GM23338 (cell line): Measurements from ENCODE around the gene GLI3. TPM values are rescaled to one million over a fixed set of nuclear protein-coding genes. Genes with fewer than 3 reads are reported as not detected.

Experiments
- ATAC-seq: fragments of 200-7000 bp; cut with Tn5 transposase; 3 replicates; pipeline ENCODE4 v1.9.1; 2020
- DNase-seq: peaks from one replicate; pipeline ENCODE4 v3.0.0-alpha.2; 2015; ENCODE audit warnings: low spot score
- H2AFZ ChIP-seq: fragments of 200-600 bp; sonication (generic); 2 replicates; pipeline ENCODE4 v1.8.0; 2016; ENCODE audit warnings: antibody characterized with exemption, mild to moderate bottlenecking, moderate library complexity
- H3F3A ChIP-seq: fragments of 200-600 bp; sonication (generic); replicated peaks from 2 replicates; pipeline ENCODE4 v1.8.0; 2017; ENCODE audit warnings: antibody characterized with exemption, mixed run types, low read depth
- H3K27ac ChIP-seq: fragments of 200-600 bp; sonication (generic); 2 replicates; pipeline ENCODE4 v1.6.1; 2016; ENCODE audit warnings: low read depth
- H3K27me3 ChIP-seq: fragments of 200-600 bp; sonication (generic); 2 replicates; pipeline ENCODE4 v1.8.0; 2016; ENCODE audit warnings: mild to moderate bottlenecking, mixed run types, moderate library complexity; ENCODE audit not compliant: insufficient read depth
- H3K36me3 ChIP-seq: fragments of 200-600 bp; sonication (generic); 2 replicates; pipeline ENCODE4 v1.8.0; 2016; ENCODE audit warnings: mild to moderate bottlenecking; ENCODE audit not compliant: insufficient read depth
- H3K4me1 ChIP-seq: fragments of 200-600 bp; sonication (generic); 2 replicates; pipeline ENCODE4 v1.8.0; 2016; ENCODE audit warnings: mild to moderate bottlenecking, moderate library complexity; ENCODE audit not compliant: insufficient read depth
- H3K4me2 ChIP-seq: fragments of 200-600 bp; sonication (generic); 2 replicates; pipeline ENCODE4 v1.7.1; 2017; ENCODE audit warnings: mixed run types
- H3K4me3 ChIP-seq: fragments of 200-600 bp; sonication (generic); 2 replicates; pipeline ENCODE4 v1.6.1; 2016; ENCODE audit warnings: mixed run types
- H3K79me2 ChIP-seq: fragments of 200-600 bp; sonication (generic); replicated peaks from 2 replicates; pipeline ENCODE4 v1.8.0; 2017; ENCODE audit warnings: mild to moderate bottlenecking; ENCODE audit not compliant: insufficient read depth
- H3K9me2 ChIP-seq: fragments of 200-600 bp; sonication (generic); 2 replicates; pipeline ENCODE4 v1.8.0; 2017; ENCODE audit not compliant: insufficient read depth
- H4K20me1 ChIP-seq: fragments of 200-600 bp; sonication (generic); replicated peaks from 2 replicates; pipeline ENCODE4 v1.8.0; 2017; ENCODE audit warnings: mild to moderate bottlenecking; ENCODE audit not compliant: insufficient read depth
- H3K27ac Mint-ChIP-seq: 2 replicates; pipeline ENCODE4 v1.8.0; 2020; ENCODE audit warnings: inconsistent platforms, mild to moderate bottlenecking, moderate library complexity, mixed read lengths
- H3K27me3 Mint-ChIP-seq: 3 replicates; pipeline ENCODE4 v1.8.0; 2022; ENCODE audit warnings: low read depth, mild to moderate bottlenecking, moderate library complexity, mixed read lengths, inconsistent platforms; ENCODE audit not compliant: insufficient read depth, poor library complexity
- H3K36me3 Mint-ChIP-seq: 3 replicates; pipeline ENCODE4 v1.8.0; 2021; ENCODE audit warnings: low read depth, mild to moderate bottlenecking, inconsistent platforms, moderate library complexity, mixed read lengths
- H3K4me1 Mint-ChIP-seq: 3 replicates; pipeline ENCODE4 v1.8.0; 2020; ENCODE audit warnings: mild to moderate bottlenecking, inconsistent platforms, mixed read lengths
- H3K4me3 Mint-ChIP-seq: 3 replicates; pipeline ENCODE4 v1.8.0; 2021; ENCODE audit warnings: moderate library complexity, mild to moderate bottlenecking, inconsistent platforms, mixed read lengths
- H3K9me3 Mint-ChIP-seq: 3 replicates; pipeline ENCODE4 v1.8.0; 2020; ENCODE audit warnings: moderate library complexity, mild to moderate bottlenecking, inconsistent platforms, mixed read lengths
- CREB1 ChIP-seq: fragments of 250-450 bp; sonication (Bioruptor Pico); IDR thresholded peaks from 2 replicates; pipeline ENCODE4 v1.5.0; 2020; ENCODE audit warnings: low read depth, mild to moderate bottlenecking, moderate library complexity
- EZH2phosphoT487 ChIP-seq: fragments of 200-600 bp; sonication (generic); IDR thresholded peaks from one replicate; pipeline ENCODE4 v1.8.1; 2018; ENCODE audit warnings: antibody characterized with exemption; ENCODE audit not compliant: unreplicated experiment
- NANOG ChIP-seq: IDR thresholded peaks from 2 replicates; pipeline ENCODE4 v1.6.1; 2016; ENCODE audit warnings: antibody characterized with exemption, borderline replicate concordance
- ZNF331 ChIP-seq: fragments of 250-450 bp; sonication (Bioruptor Pico); IDR thresholded peaks from 2 replicates; pipeline ENCODE4 v1.5.0; 2020; ENCODE audit warnings: low read depth, mild to moderate bottlenecking, moderate library complexity
- polyA plus RNA-seq: library from polyadenylated mRNA; unstranded; fragments of >200 nt; fragmentation: Nextera tagmentation; extraction: Ambion mirVana; gene quantifications from 2 replicates; pipeline ENCODE4 v1.2.1, GENCODE V29; 2016
- total RNA-seq: library from RNA; depleted of rRNA; stranded (reverse); fragments of >200 nt; shearing (Covaris generic); gene quantifications from 2 replicates; pipeline ENCODE4 v1.2.3, GENCODE V29; 2014
- TF ChIP-seq, protein P1 (sequence below): fragments of 250-450 bp; sonication (Bioruptor Pico); IDR thresholded peaks from 2 replicates; pipeline ENCODE4 v1.5.0; 2020; ENCODE audit warnings: mild to moderate bottlenecking, moderate library complexity
- TF ChIP-seq, protein P2 (sequence below): IDR thresholded peaks from 2 replicates; pipeline ENCODE4 v1.6.1; 2016; ENCODE audit warnings: antibody characterized with exemption
- TF ChIP-seq, protein P3 (sequence below), 2 experiments: fragments of 200-600 bp in 1 of 2; sonication (generic) in 1 of 2; conservative IDR thresholded peaks; 2 replicates each; pipeline versions ENCODE4 v1.5.1 to v1.6.1; 2016 to 2017; ENCODE audit warnings: antibody characterized with exemption in 2 of 2, low read depth in 2 of 2, mild to moderate bottlenecking in 2 of 2, moderate library complexity in 1 of 2

The GLI3 gene
- total and polyA plus RNA-seq, 2 experiments from 2014 or later: 16.1 to 17.9 TPM

DNA sequence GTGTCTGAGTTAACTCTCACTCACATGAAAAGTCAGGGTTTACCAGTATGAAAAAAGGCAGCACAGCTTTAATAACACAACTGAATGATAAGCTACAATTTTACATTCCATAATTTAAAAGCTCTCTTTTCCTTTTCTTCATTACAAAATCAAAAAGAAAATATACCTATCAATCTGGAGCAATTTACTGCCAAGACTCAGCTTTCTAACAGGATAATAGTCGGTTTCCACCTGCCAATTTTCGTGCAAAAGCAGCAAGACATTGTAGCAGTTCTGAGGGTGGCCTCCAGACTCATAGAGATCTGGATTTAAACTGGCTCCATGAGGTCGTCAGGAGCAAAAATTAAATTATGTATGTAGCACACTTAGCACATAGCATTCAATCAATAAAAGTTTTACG lies 191.0 kb downstream of the GLI3 start (continued):
- TF ChIP-seq, protein P1, sequence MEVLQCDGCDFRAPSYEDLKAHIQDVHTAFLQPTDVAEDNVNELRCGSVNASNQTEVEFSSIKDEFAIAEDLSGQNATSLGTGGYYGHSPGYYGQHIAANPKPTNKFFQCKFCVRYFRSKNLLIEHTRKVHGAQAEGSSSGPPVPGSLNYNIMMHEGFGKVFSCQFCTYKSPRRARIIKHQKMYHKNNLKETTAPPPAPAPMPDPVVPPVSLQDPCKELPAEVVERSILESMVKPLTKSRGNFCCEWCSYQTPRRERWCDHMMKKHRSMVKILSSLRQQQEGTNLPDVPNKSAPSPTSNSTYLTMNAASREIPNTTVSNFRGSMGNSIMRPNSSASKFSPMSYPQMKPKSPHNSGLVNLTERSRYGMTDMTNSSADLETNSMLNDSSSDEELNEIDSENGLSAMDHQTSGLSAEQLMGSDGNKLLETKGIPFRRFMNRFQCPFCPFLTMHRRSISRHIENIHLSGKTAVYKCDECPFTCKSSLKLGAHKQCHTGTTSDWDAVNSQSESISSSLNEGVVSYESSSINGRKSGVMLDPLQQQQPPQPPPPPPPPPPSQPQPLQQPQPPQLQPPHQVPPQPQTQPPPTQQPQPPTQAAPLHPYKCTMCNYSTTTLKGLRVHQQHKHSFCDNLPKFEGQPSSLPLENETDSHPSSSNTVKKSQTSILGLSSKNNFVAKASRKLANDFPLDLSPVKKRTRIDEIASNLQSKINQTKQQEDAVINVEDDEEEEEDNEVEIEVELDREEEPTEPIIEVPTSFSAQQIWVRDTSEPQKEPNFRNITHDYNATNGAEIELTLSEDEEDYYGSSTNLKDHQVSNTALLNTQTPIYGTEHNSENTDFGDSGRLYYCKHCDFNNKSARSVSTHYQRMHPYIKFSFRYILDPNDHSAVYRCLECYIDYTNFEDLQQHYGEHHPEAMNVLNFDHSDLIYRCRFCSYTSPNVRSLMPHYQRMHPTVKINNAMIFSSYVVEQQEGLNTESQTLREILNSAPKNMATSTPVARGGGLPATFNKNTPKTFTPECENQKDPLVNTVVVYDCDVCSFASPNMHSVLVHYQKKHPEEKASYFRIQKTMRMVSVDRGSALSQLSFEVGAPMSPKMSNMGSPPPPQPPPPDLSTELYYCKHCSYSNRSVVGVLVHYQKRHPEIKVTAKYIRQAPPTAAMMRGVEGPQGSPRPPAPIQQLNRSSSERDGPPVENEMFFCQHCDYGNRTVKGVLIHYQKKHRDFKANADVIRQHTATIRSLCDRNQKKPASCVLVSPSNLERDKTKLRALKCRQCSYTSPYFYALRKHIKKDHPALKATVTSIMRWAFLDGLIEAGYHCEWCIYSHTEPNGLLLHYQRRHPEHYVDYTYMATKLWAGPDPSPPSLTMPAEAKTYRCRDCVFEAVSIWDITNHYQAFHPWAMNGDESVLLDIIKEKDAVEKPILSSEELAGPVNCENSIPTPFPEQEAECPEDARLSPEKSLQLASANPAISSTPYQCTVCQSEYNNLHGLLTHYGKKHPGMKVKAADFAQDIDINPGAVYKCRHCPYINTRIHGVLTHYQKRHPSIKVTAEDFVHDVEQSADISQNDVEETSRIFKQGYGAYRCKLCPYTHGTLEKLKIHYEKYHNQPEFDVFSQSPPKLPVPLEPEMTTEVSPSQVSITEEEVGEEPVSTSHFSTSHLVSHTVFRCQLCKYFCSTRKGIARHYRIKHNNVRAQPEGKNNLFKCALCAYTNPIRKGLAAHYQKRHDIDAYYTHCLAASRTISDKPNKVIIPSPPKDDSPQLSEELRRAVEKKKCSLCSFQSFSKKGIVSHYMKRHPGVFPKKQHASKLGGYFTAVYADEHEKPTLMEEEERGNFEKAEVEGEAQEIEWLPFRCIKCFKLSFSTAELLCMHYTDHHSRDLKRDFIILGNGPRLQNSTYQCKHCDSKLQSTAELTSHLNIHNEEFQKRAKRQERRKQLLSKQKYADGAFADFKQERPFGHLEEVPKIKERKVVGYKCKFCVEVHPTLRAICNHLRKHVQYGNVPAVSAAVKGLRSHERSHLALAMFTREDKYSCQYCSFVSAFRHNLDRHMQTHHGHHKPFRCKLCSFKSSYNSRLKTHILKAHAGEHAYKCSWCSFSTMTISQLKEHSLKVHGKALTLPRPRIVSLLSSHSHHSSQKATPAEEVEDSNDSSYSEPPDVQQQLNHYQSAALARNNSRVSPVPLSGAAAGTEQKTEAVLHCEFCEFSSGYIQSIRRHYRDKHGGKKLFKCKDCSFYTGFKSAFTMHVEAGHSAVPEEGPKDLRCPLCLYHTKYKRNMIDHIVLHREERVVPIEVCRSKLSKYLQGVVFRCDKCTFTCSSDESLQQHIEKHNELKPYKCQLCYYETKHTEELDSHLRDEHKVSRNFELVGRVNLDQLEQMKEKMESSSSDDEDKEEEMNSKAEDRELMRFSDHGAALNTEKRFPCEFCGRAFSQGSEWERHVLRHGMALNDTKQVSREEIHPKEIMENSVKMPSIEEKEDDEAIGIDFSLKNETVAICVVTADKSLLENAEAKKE: no peak
- TF ChIP-seq EZH2phosphoT487: no peak
- no peak for TF ChIP-seq NANOG
- TF ChIP-seq CREB1: no peak

DNA sequence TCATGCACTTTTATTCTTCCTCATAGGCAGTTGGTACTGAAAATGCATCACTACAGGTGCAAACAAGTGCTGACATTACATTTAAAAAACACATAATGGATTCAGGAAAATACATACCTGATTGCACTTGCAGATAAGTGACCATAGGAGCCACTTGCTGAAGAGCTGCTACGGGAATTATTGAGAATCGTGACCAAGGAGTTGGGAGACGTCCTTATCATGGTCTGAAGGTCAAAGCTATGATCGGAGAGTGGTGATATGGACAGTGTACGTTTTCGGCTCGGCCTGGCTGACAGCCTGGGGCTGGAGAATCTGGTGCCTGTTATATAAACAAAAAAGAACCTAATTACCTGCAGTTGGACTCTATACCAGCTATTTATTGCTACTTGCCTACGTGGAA lies 197.1 kb downstream of the GLI3 start:
- Mint-ChIP-seq H3K9me3 (no peaks in the 10 kb centered on the region), H3K27me3 (no peaks in the 10 kb centered on the region), H3K27ac (no peak overlapping the region), H3K4me3 (no peak overlapping the region), H3K36me3 (peaks cover 3% of the 10 kb centered on the region; the same call in 2 of the 3 replicates), H3K4me1 (peaks cover 12% of the 10 kb centered on the region)
- H3K4me2 ChIP-seq: no peak overlapping the region
- H3K4me1 ChIP-seq: no peaks in the 10 kb centered on the region
- H3K9me2 ChIP-seq: no peaks in the 10 kb centered on the region
- H2AFZ ChIP-seq: no peak overlapping the region
- H3K27me3 ChIP-seq: no peaks in the 10 kb centered on the region
- H3K27ac ChIP-seq: no peak overlapping the region
- no peak for DNase-seq
- H3K79me2 ChIP-seq: no peaks in the 10 kb centered on the region
- H3K36me3 ChIP-seq: 0 out of 2 replicates have a peak, but pooled peaks cover 7% of the 10 kb centered on the region
- H3F3A ChIP-seq: no peaks in the 10 kb centered on the region
- H3K4me3 ChIP-seq: no peak overlapping the region
- ATAC-seq: no peak
- H4K20me1 ChIP-seq: no peaks in the 10 kb centered on the region
- TF ChIP-seq, protein P2, sequence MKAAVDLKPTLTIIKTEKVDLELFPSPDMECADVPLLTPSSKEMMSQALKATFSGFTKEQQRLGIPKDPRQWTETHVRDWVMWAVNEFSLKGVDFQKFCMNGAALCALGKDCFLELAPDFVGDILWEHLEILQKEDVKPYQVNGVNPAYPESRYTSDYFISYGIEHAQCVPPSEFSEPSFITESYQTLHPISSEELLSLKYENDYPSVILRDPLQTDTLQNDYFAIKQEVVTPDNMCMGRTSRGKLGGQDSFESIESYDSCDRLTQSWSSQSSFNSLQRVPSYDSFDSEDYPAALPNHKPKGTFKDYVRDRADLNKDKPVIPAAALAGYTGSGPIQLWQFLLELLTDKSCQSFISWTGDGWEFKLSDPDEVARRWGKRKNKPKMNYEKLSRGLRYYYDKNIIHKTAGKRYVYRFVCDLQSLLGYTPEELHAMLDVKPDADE: no peak
- TF ChIP-seq EZH2phosphoT487: no peak
- TF ChIP-seq ZNF331 (CRISPR knock-in tag): no peak
- TF ChIP-seq, protein P1: no peak
- TF ChIP-seq, protein P3, sequence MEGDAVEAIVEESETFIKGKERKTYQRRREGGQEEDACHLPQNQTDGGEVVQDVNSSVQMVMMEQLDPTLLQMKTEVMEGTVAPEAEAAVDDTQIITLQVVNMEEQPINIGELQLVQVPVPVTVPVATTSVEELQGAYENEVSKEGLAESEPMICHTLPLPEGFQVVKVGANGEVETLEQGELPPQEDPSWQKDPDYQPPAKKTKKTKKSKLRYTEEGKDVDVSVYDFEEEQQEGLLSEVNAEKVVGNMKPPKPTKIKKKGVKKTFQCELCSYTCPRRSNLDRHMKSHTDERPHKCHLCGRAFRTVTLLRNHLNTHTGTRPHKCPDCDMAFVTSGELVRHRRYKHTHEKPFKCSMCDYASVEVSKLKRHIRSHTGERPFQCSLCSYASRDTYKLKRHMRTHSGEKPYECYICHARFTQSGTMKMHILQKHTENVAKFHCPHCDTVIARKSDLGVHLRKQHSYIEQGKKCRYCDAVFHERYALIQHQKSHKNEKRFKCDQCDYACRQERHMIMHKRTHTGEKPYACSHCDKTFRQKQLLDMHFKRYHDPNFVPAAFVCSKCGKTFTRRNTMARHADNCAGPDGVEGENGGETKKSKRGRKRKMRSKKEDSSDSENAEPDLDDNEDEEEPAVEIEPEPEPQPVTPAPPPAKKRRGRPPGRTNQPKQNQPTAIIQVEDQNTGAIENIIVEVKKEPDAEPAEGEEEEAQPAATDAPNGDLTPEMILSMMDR (conservative IDR thresholded peaks at IDR 0.05; ENCODE audit: low read depth in 2 of 2): no peak
